Stimulated activated CD8-positive, alpha-beta memory T cell treated with anti-CD3 and anti-CD28 coated beads, Interleukin-15, amount 100 ng/mL, for 1 hour (primary cell): ENCODE measurements around the gene TCF7.

ENCODE experiments used
- DNase-seq: peaks from one replicate; pipeline ENCODE4 v3.0.0-alpha.2; 2020; ENCODE audit warnings: low read depth

Gene TCF7

GRCh38 chr5:134131165-134131564, 16.7 kb downstream of the TCF7 start:
- DNase-seq, result no peak

- DNase-seq, result no peak
Measured at GRCh38 chr5:134131578-134132350, 17.3 kb downstream of the TCF7 start.

- DNase-seq, result peak; percentile 59
Measured at GRCh38 chr5:134132372-134133187, 18.1 kb downstream of the TCF7 start.

- DNase-seq, result no peak
Measured at GRCh38 chr5:134133188-134133994, 18.9 kb downstream of the TCF7 start.

- DNase-seq, result no peak
Measured at GRCh38 chr5:134133995-134134541, 19.6 kb downstream of the TCF7 start.

GRCh38 chr5:134135091-134135655, 20.7 kb downstream of the TCF7 start:
- DNase-seq, result no peak

GRCh38 chr5:134136221-134136631, 21.7 kb downstream of the TCF7 start:
- DNase-seq, result no peak

GRCh38 chr5:134136771-134137170, 22.3 kb downstream of the TCF7 start:
- no peak for DNase-seq

- DNase-seq, result no peak
Measured at GRCh38 chr5:134138416-134139376, 24.2 kb downstream of the TCF7 start.

GRCh38 chr5:134139377-134139851, 24.9 kb downstream of the TCF7 start:
- DNase-seq, result no peak

GRCh38 chr5:134139891-134140469, 25.5 kb downstream of the TCF7 start:
- no peak for DNase-seq

GRCh38 chr5:134140530-134141201, 26.2 kb downstream of the TCF7 start:
- peak; percentile 40 for DNase-seq

- DNase-seq, result no peak
Measured at GRCh38 chr5:134141331-134142050, 27.0 kb downstream of the TCF7 start.

- DNase-seq, result no peak
Measured at GRCh38 chr5:134142052-134142451, 27.6 kb downstream of the TCF7 start.

- no peak for DNase-seq
Measured at GRCh38 chr5:134142806-134143205, 28.3 kb downstream of the TCF7 start.

- no peak for DNase-seq
Measured at GRCh38 chr5:134143431-134143830, 28.9 kb downstream of the TCF7 start.

GRCh38 chr5:134143944-134144941, 29.8 kb downstream of the TCF7 start:
- no peak for DNase-seq
